Measurements from ENCODE around the gene TSEN15.

TSEN15 gene

GRCh38 chr1:184032306-184032929, 19.1 kb upstream of the TSEN15 start:
- no peak overlapping the region for H3K4me3 ChIP-seq (ENCODE audit: low read depth, low read length)
- ChIA-PET POLR2A (no interaction called here), CTCF (interaction anchor here (0.6 to 1.9 kb wide), 2 partner anchors 377 to 642 kb away, joined by 3 to 7 read pairs; no protein-coding TSS in a partner anchor)
- DNase-seq (ENCODE audit: low read depth, low spot score) = no peak
- TF ChIP-seq, protein P1, sequence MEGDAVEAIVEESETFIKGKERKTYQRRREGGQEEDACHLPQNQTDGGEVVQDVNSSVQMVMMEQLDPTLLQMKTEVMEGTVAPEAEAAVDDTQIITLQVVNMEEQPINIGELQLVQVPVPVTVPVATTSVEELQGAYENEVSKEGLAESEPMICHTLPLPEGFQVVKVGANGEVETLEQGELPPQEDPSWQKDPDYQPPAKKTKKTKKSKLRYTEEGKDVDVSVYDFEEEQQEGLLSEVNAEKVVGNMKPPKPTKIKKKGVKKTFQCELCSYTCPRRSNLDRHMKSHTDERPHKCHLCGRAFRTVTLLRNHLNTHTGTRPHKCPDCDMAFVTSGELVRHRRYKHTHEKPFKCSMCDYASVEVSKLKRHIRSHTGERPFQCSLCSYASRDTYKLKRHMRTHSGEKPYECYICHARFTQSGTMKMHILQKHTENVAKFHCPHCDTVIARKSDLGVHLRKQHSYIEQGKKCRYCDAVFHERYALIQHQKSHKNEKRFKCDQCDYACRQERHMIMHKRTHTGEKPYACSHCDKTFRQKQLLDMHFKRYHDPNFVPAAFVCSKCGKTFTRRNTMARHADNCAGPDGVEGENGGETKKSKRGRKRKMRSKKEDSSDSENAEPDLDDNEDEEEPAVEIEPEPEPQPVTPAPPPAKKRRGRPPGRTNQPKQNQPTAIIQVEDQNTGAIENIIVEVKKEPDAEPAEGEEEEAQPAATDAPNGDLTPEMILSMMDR (IDR thresholded peaks at IDR 0.05; ENCODE audit: insufficient read depth, low read length, missing control alignments) = no peak

DNA sequence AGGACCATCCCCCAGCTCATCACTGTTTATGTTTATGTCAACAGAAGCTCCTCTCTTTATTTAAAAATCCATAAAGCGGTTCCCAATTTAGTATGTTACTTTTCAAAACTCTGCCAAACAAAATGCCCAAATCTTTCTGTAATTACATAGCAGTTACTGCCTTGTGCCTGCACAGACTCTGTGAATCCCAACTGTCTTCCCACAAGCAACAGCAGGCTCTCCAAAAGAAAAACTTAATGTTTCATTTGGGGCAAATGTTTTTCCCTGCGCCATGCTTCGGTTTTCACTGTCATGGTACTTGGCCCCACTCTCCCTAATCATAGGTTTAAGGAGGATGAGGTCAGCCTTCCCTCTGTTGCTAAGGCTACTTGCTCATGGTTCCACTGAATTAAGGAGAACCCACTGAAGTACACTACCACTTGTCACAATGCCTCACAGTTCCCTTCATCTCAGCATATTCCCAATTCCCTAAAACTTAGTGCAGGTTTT, 18.6 kb upstream of the TSEN15 start:
- no peak for DNase-seq (ENCODE audit: low read depth, low spot score)
- CTCF ChIA-PET = interaction anchor here (1.9 kb wide), 1 partner anchor 377 kb away, joined by 7 read pairs; no protein-coding TSS in a partner anchor
- H3K4me3 ChIP-seq (ENCODE audit: low read depth, low read length) = no peak overlapping the region
- TF ChIP-seq, protein P1 (IDR thresholded peaks at IDR 0.05; ENCODE audit: insufficient read depth, low read length, missing control alignments) = no peak
- POLR2A ChIA-PET = no interaction called here

DNA sequence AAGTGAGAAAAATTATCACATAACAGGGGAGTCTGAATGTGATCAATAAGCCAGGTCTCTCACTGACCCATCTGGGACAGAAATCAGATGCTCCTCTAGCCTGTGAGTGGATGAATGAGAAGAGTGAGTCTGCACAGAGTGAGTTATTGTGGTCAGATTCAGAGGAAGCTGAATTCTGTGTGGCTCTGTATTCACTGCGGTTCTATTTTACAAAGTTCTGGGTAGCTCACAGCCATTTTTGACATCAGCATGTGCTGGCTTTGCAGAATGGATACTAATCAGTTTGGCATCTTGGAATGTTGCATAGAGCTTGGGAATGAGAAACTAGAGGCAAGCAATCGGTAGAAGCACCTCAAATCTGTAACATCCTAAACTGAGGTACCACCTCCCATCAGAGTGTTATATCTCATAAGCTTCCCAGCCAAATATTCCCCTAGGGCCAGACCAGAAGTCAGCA, 17.8 kb upstream of the TSEN15 start:
- ChIA-PET POLR2A (interaction anchor here (1.0 kb wide), 1 partner anchor 18 kb away, joined by 3 read pairs; the partner anchor contains the start of gene TSEN15), CTCF (interaction anchor here (0.6 to 1.9 kb wide), 2 partner anchors 77 to 378 kb away, joined by 3 to 7 read pairs; no protein-coding TSS in a partner anchor)
- H3K4me3 ChIP-seq (ENCODE audit: low read depth, low read length) = no peak overlapping the region
- no peak for DNase-seq (ENCODE audit: low read depth, low spot score)
- TF ChIP-seq, protein P1 (IDR thresholded peaks at IDR 0.05; ENCODE audit: insufficient read depth, low read length, missing control alignments) = no peak

DNA sequence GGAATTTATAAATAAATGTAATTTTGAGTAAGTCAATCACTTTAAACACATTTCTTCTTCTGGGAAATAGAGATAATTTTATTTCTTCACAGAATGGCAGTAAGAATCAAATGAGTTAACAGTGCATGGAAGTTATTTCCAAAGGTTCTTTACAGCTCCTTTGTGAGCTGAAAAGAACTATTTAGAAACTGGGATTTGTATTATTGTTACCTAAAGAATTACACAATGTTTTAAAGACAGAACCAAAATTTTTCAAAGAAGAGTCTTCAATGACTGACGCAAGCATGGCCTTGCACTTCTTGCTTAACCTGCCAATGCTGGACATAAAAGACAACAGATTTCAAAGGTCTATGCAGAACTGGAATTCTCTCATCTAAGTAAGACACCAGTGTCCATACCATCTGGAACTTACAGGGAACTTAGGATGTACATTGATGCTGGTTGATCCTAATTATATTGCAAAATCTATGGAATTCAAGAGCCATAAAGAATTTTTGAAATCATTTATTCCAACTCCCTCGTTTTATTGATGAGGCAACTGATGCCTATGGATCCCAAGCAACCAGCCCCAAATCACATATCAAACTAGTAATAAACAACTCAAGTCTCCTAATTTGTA, 16.7 kb upstream of the TSEN15 start:
- POLR2A ChIA-PET = no interaction called here
- TF ChIP-seq, protein P1 (IDR thresholded peaks at IDR 0.05; ENCODE audit: insufficient read depth, low read length, missing control alignments) = no peak

GRCh38 chr1:184035719-184036516, 15.6 kb upstream of the TSEN15 start:
- DNase-seq (ENCODE audit: low read depth, low spot score) = no peak
- peak overlapping the region; percentile 64 for H3K4me3 ChIP-seq (ENCODE audit: low read depth, low read length)
- ChIA-PET POLR2A (interaction anchor here (1.9 kb wide), 1 partner anchor 15 kb away, joined by 11 read pairs; the partner anchor contains the start of gene TSEN15), CTCF (interaction anchor here (0.8 to 1.6 kb wide), 2 partner anchors 11 to 13 kb away, joined by 3 to 5 read pairs; no protein-coding TSS in a partner anchor)
- TF ChIP-seq, protein P1 (IDR thresholded peaks at IDR 0.05; ENCODE audit: insufficient read depth, low read length, missing control alignments) = no peak

More for the DNA sequence above, 16.7 kb upstream of the TSEN15 start:
- no peak overlapping the region for H3K4me3 ChIP-seq (ENCODE audit: low read depth, low read length)
- no peak for DNase-seq (ENCODE audit: low read depth, low spot score)
- CTCF ChIA-PET = no interaction called here
